GM23338 (cell line): Measurements from ENCODE around the gene FBLN1. TPM values are rescaled to one million over a fixed set of nuclear protein-coding genes. Genes with fewer than 3 reads are reported as not detected.

Experiments
- ATAC-seq: fragments of 200-7000 bp; cut with Tn5 transposase; 3 replicates; pipeline ENCODE4 v1.9.1; 2020
- DNase-seq: peaks from one replicate; pipeline ENCODE4 v3.0.0-alpha.2; 2015; ENCODE audit warnings: low spot score
- H2AFZ ChIP-seq: fragments of 200-600 bp; sonication (generic); 2 replicates; pipeline ENCODE4 v1.8.0; 2016; ENCODE audit warnings: antibody characterized with exemption, mild to moderate bottlenecking, moderate library complexity
- H3F3A ChIP-seq: fragments of 200-600 bp; sonication (generic); replicated peaks from 2 replicates; pipeline ENCODE4 v1.8.0; 2017; ENCODE audit warnings: antibody characterized with exemption, mixed run types, low read depth
- H3K27ac ChIP-seq: fragments of 200-600 bp; sonication (generic); 2 replicates; pipeline ENCODE4 v1.6.1; 2016; ENCODE audit warnings: low read depth
- H3K27me3 ChIP-seq: fragments of 200-600 bp; sonication (generic); 2 replicates; pipeline ENCODE4 v1.8.0; 2016; ENCODE audit warnings: mild to moderate bottlenecking, mixed run types, moderate library complexity; ENCODE audit not compliant: insufficient read depth
- H3K36me3 ChIP-seq: fragments of 200-600 bp; sonication (generic); 2 replicates; pipeline ENCODE4 v1.8.0; 2016; ENCODE audit warnings: mild to moderate bottlenecking; ENCODE audit not compliant: insufficient read depth
- H3K4me1 ChIP-seq: fragments of 200-600 bp; sonication (generic); 2 replicates; pipeline ENCODE4 v1.8.0; 2016; ENCODE audit warnings: mild to moderate bottlenecking, moderate library complexity; ENCODE audit not compliant: insufficient read depth
- H3K4me2 ChIP-seq: fragments of 200-600 bp; sonication (generic); 2 replicates; pipeline ENCODE4 v1.7.1; 2017; ENCODE audit warnings: mixed run types
- H3K4me3 ChIP-seq: fragments of 200-600 bp; sonication (generic); 2 replicates; pipeline ENCODE4 v1.6.1; 2016; ENCODE audit warnings: mixed run types
- H3K79me2 ChIP-seq: fragments of 200-600 bp; sonication (generic); replicated peaks from 2 replicates; pipeline ENCODE4 v1.8.0; 2017; ENCODE audit warnings: mild to moderate bottlenecking; ENCODE audit not compliant: insufficient read depth
- H3K9me2 ChIP-seq: fragments of 200-600 bp; sonication (generic); 2 replicates; pipeline ENCODE4 v1.8.0; 2017; ENCODE audit not compliant: insufficient read depth
- H4K20me1 ChIP-seq: fragments of 200-600 bp; sonication (generic); replicated peaks from 2 replicates; pipeline ENCODE4 v1.8.0; 2017; ENCODE audit warnings: mild to moderate bottlenecking; ENCODE audit not compliant: insufficient read depth
- H3K27ac Mint-ChIP-seq: 2 replicates; pipeline ENCODE4 v1.8.0; 2020; ENCODE audit warnings: inconsistent platforms, mild to moderate bottlenecking, moderate library complexity, mixed read lengths
- H3K27me3 Mint-ChIP-seq: 3 replicates; pipeline ENCODE4 v1.8.0; 2022; ENCODE audit warnings: low read depth, mild to moderate bottlenecking, moderate library complexity, mixed read lengths, inconsistent platforms; ENCODE audit not compliant: insufficient read depth, poor library complexity
- H3K36me3 Mint-ChIP-seq: 3 replicates; pipeline ENCODE4 v1.8.0; 2021; ENCODE audit warnings: low read depth, mild to moderate bottlenecking, inconsistent platforms, moderate library complexity, mixed read lengths
- H3K4me1 Mint-ChIP-seq: 3 replicates; pipeline ENCODE4 v1.8.0; 2020; ENCODE audit warnings: mild to moderate bottlenecking, inconsistent platforms, mixed read lengths
- H3K4me3 Mint-ChIP-seq: 3 replicates; pipeline ENCODE4 v1.8.0; 2021; ENCODE audit warnings: moderate library complexity, mild to moderate bottlenecking, inconsistent platforms, mixed read lengths
- H3K9me3 Mint-ChIP-seq: 3 replicates; pipeline ENCODE4 v1.8.0; 2020; ENCODE audit warnings: moderate library complexity, mild to moderate bottlenecking, inconsistent platforms, mixed read lengths
- CREB1 ChIP-seq: fragments of 250-450 bp; sonication (Bioruptor Pico); IDR thresholded peaks from 2 replicates; pipeline ENCODE4 v1.5.0; 2020; ENCODE audit warnings: low read depth, mild to moderate bottlenecking, moderate library complexity
- ETS1 ChIP-seq: IDR thresholded peaks from 2 replicates; pipeline ENCODE4 v1.6.1; 2016; ENCODE audit warnings: antibody characterized with exemption
- EZH2 ChIP-seq: fragments of 200-600 bp; sonication (generic); IDR thresholded peaks from one replicate; pipeline ENCODE4 v1.8.0; 2017; ENCODE audit warnings: antibody characterized with exemption, mild to moderate bottlenecking, low read depth; ENCODE audit not compliant: unreplicated experiment
- EZH2phosphoT487 ChIP-seq: fragments of 200-600 bp; sonication (generic); IDR thresholded peaks from one replicate; pipeline ENCODE4 v1.8.1; 2018; ENCODE audit warnings: antibody characterized with exemption; ENCODE audit not compliant: unreplicated experiment
- NANOG ChIP-seq: IDR thresholded peaks from 2 replicates; pipeline ENCODE4 v1.6.1; 2016; ENCODE audit warnings: antibody characterized with exemption, borderline replicate concordance
- POLR2AphosphoS5 ChIP-seq: IDR thresholded peaks from 2 replicates; pipeline ENCODE4 v1.6.1; 2016; ENCODE audit warnings: antibody characterized with exemption, low read depth
- REST ChIP-seq: IDR thresholded peaks from one replicate; pipeline ENCODE4 v1.6.1; 2018; ENCODE audit warnings: antibody characterized with exemption; ENCODE audit not compliant: unreplicated experiment
- STAT1 ChIP-seq: IDR thresholded peaks from one replicate; pipeline ENCODE4 v1.6.1; 2016; ENCODE audit warnings: antibody characterized with exemption; ENCODE audit not compliant: unreplicated experiment
- ZNF331 ChIP-seq: fragments of 250-450 bp; sonication (Bioruptor Pico); IDR thresholded peaks from 2 replicates; pipeline ENCODE4 v1.5.0; 2020; ENCODE audit warnings: low read depth, mild to moderate bottlenecking, moderate library complexity
- ZNF462 ChIP-seq: fragments of 250-450 bp; sonication (Bioruptor Pico); IDR thresholded peaks from 2 replicates; pipeline ENCODE4 v1.5.0; 2020; ENCODE audit warnings: mild to moderate bottlenecking, moderate library complexity
- polyA plus RNA-seq: library from polyadenylated mRNA; unstranded; fragments of >200 nt; fragmentation: Nextera tagmentation; extraction: Ambion mirVana; gene quantifications from 2 replicates; pipeline ENCODE4 v1.2.1, GENCODE V29; 2016
- total RNA-seq: library from RNA; depleted of rRNA; stranded (reverse); fragments of >200 nt; shearing (Covaris generic); gene quantifications from 2 replicates; pipeline ENCODE4 v1.2.3, GENCODE V29; 2014

FBLN1 gene
- total and polyA plus RNA-seq, 2 experiments from 2014 or later = 90.1 to 137 TPM

DNA sequence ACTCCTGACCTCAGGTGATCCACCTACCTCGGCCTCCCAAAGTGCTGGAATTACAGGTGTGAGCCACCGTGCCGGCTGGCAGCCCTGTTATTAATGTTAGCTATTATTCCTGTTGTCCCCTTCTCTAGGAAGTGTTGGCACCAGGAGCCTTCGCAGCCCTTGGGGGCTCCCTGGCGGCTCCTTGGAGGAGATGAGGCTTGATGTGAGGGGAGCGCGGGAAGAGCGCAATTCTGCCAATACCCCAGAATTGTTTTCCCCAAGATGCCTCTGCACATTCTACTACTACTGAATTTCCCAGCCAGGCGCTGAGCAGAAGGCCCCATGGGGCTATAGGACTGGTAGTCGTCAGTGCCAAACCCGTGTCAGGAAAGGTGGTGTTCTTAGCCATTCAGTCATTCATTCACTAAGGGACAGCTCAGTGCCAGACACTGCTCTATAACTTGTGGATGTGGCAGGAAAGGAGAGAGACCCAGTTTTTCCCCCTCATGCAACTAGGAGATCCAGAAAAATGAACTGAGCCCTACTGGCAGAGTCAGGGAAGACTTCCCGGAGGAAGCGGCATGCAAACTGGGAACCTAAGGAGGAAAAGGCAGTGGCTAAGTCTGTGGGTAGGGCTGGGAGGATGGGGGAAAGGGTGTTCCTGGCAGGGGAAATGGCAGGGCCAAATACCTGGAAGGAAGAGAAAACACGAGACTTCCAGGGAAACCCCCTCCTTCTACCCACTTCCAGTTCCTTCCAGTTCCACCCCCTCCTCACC, 3.5 kb downstream of the FBLN1 start:
- H3K4me1 ChIP-seq = peaks cover 53% of the 10 kb centered on the region
- Mint-ChIP-seq H3K9me3 (peaks cover 3% of the 10 kb centered on the region; the same call in 1 of the 3 replicates), H3K4me1 (peaks cover 60% of the 10 kb centered on the region), H3K4me3 (peak overlapping the region; percentile 26; the same call in 1 of the 3 replicates), H3K27me3 (peaks cover 13% of the 10 kb centered on the region), H3K36me3 (peaks cover 3% of the 10 kb centered on the region; the same call in 2 of the 3 replicates), H3K27ac (no peak overlapping the region)
- peak overlapping the region; percentile 97 for H3K4me2 ChIP-seq
- TF ChIP-seq NANOG = no peak
- no peak for TF ChIP-seq EZH2phosphoT487
- no peak for TF ChIP-seq REST
- TF ChIP-seq ZNF331 (CRISPR knock-in tag) = no peak
- no peak for TF ChIP-seq STAT1
- no peak for TF ChIP-seq ETS1
- TF ChIP-seq CREB1 (CRISPR knock-in tag) = no peak
- TF ChIP-seq EZH2 = no peak
- H3K4me3 ChIP-seq = no peak overlapping the region
- H3K79me2 ChIP-seq = peaks cover 68% of the 10 kb centered on the region
- H3F3A ChIP-seq = peaks cover 23% of the 10 kb centered on the region
- no peak overlapping the region for H2AFZ ChIP-seq
- H3K36me3 ChIP-seq = no peaks in the 10 kb centered on the region
- H3K27me3 ChIP-seq = no peaks in the 10 kb centered on the region
- ATAC-seq (no peak), DNase-seq (peak; percentile 31)
- H4K20me1 ChIP-seq = peaks cover 3% of the 10 kb centered on the region; the same call in 1 of the 2 replicates
- no peaks in the 10 kb centered on the region for H3K9me2 ChIP-seq
- H3K27ac ChIP-seq = no peak overlapping the region

DNA sequence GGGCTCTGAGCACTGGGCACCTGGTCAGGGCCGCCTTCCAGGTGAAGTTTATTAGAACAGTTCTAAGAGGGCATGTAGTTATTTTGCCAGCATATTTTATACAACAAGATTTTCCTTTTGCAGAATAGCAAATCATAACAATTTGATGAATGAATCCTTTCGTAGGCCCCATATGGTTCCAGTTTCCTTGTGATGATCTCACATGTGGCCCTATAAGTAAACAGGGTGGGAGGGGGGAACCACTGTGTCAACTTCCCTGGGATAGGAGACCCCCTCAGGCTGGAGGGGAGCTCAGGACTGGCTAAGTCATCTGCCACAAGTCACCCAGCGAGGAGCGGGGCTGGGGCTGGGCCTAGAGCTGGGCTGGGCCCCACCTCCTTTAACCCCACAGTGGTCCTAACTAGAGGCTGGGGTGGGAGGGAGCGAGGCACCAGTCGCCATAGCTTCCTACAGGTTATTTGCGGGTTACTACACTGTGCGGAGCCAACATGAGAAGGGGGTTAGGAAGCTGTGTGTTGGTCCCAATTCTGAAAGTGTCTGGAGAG, 4.2 kb downstream of the FBLN1 start:
- H3K36me3 Mint-ChIP-seq = peaks cover under 1% of the 10 kb centered on the region; the same call in 2 of the 3 replicates
- H4K20me1 ChIP-seq = peaks cover 4% of the 10 kb centered on the region
- H3K36me3 ChIP-seq = no peaks in the 10 kb centered on the region
- H3K27me3 ChIP-seq = no peaks in the 10 kb centered on the region
- peaks cover 10% of the 10 kb centered on the region for H3K27me3 Mint-ChIP-seq
- H2AFZ ChIP-seq = no peak overlapping the region
- H3F3A ChIP-seq = peaks cover 20% of the 10 kb centered on the region
- TF ChIP-seq ZNF462 (CRISPR knock-in tag) (no peak), POLR2AphosphoS5 (no peak)
- H3K4me1 Mint-ChIP-seq = peaks cover 61% of the 10 kb centered on the region
- no peak overlapping the region for H3K27ac ChIP-seq
- no peak overlapping the region for H3K4me3 Mint-ChIP-seq
- peaks cover 53% of the 10 kb centered on the region for H3K4me1 ChIP-seq
- no peak for ATAC-seq
- peak overlapping the region; percentile 97; the same call in 1 of the 2 replicates for H3K4me2 ChIP-seq
- H3K9me2 ChIP-seq = no peaks in the 10 kb centered on the region
- DNase-seq = no peak
- H3K27ac Mint-ChIP-seq = no peak overlapping the region
- H3K9me3 Mint-ChIP-seq = 0 out of 3 replicates have a peak, but pooled peaks cover under 1% of the 10 kb centered on the region
- H3K79me2 ChIP-seq = peaks cover 75% of the 10 kb centered on the region
- no peak overlapping the region for H3K4me3 ChIP-seq
